ENCODE measurements around the gene GAPDHS. TPM values are rescaled to one million over a fixed set of nuclear protein-coding genes. Genes with fewer than 3 reads are reported as not detected.

The GAPDHS gene
- total RNA-seq, 1 experiment from 2014 or later = not detected

GRCh38 chr19:35511337-35511736 is 21.9 kb upstream of the GAPDHS start:
- no peak for TF ChIP-seq EZH2 (IDR thresholded peaks at IDR 0.05; ENCODE audit: low read length, unreplicated experiment)
- TF ChIP-seq EZH2phosphoT487 (IDR thresholded peaks at IDR 0.05; ENCODE audit: borderline replicate concordance, low read length) = no peak
- TF ChIP-seq CTCF (conservative IDR thresholded peaks at IDR 0.05; ENCODE audit: low read depth, low read length) = no peak
- Histone ChIP-seq H2AFZ (ENCODE audit: low read length) (no peak overlapping the region), H3K4me3 (ENCODE audit: low read length) (no peak overlapping the region), H3F3A (ENCODE audit: low read length, unreplicated experiment) (no peaks in the 10 kb centered on the region), H3K4me1 (ENCODE audit: insufficient read depth, low read length) (peaks cover 13% of the 10 kb centered on the region; the same call in 1 of the 2 replicates), H3K27me3 (ENCODE audit: low read length) (no peaks in the 10 kb centered on the region), H3K36me3 (ENCODE audit: low read depth, low read length) (no peaks in the 10 kb centered on the region), H3K4me2 (ENCODE audit: low read length) (no peak overlapping the region), H3K9ac (ENCODE audit: low read length) (no peak overlapping the region), H3K27ac (ENCODE audit: low read length) (no peak overlapping the region), H3K9me3 (ENCODE audit: low read length) (no peaks in the 10 kb centered on the region), H3K9me2 (replicated peaks; ENCODE audit: low read length) (no peaks in the 10 kb centered on the region), H3K79me2 (ENCODE audit: low read length) (peaks cover 25% of the 10 kb centered on the region), H4K20me1 (ENCODE audit: low read length) (no peaks in the 10 kb centered on the region)
- POLR2A ChIA-PET (ENCODE audit: unreplicated experiment) = no interaction called here
- BruUV-seq (replicated peaks) = no TSS peak
- no peak for ATAC-seq
- DNase-seq = no peak
- CTCF ChIA-PET = no interaction called here
- intact Hi-C loops (cut with micrococcal nuclease) = loop anchor here (5.0 kb wide), 1 partner anchor 131 kb away; the partner anchor contains the start of gene ETV2

DNA sequence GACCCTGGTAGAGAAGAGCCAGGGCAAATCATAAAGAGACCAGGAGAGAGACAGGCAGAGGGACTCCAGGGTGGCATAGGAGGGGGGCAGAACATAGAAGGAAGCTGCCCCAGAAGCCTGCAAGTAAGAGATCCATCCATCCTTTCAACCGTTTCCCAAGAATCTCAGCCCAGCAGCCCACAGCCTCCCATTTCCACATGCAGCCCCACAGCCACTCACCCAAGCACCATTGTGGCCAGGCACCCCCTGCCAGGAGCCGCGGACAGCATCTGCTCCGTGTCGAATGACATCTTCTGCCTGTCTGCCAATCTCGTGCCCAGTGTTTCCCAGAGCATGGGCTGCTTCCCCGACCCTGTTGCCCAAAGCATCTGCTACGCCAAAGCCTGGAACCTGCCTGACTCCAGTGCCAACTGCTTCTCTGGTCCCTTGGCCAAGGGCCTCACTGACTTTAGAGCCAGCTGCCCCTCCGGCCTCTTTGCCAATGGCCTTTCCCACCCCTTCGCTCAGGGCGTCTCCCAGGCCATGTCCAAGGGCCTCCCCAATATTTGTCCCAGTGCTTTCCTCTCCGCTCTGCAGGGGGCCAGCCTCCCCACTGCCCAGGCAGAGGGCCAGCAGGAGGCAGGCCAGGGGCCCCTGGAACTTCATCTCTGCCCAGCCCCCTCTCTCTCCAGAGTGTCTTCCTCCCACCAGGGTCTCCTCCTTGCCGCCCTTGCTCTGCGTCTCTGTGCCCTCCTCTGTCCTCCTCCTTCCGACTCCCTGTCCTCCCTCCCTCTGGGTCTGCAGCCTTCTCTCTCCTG is 20.2 kb upstream of the GAPDHS start:
- Histone ChIP-seq H3K36me3 (ENCODE audit: low read depth, low read length) (no peaks in the 10 kb centered on the region), H3K4me3 (ENCODE audit: low read length) (no peak overlapping the region), H4K20me1 (ENCODE audit: low read length) (no peaks in the 10 kb centered on the region), H3F3A (ENCODE audit: low read length, unreplicated experiment) (no peaks in the 10 kb centered on the region), H3K9me2 (replicated peaks; ENCODE audit: low read length) (no peaks in the 10 kb centered on the region), H3K9me3 (ENCODE audit: low read length) (no peaks in the 10 kb centered on the region), H3K9ac (ENCODE audit: low read length) (no peak overlapping the region), H3K4me2 (ENCODE audit: low read length) (no peak overlapping the region), H3K79me2 (ENCODE audit: low read length) (peaks cover 22% of the 10 kb centered on the region), H2AFZ (ENCODE audit: low read length) (no peak overlapping the region), H3K4me1 (ENCODE audit: insufficient read depth, low read length) (peaks cover 13% of the 10 kb centered on the region), H3K27ac (ENCODE audit: low read length) (no peak overlapping the region), H3K27me3 (ENCODE audit: low read length) (no peaks in the 10 kb centered on the region)
- POLR2A ChIA-PET (ENCODE audit: unreplicated experiment) = no interaction called here
- TF ChIP-seq CTCF (conservative IDR thresholded peaks at IDR 0.05; ENCODE audit: low read depth, low read length) (no peak), EZH2 (IDR thresholded peaks at IDR 0.05; ENCODE audit: low read length, unreplicated experiment) (no peak), EZH2phosphoT487 (IDR thresholded peaks at IDR 0.05; ENCODE audit: borderline replicate concordance, low read length) (no peak)
- intact Hi-C loops (cut with micrococcal nuclease) = loop anchor here (5.0 kb wide), 1 partner anchor 129 kb away; the partner anchor contains the start of gene ETV2
- CTCF ChIA-PET = no interaction called here
- BruUV-seq (replicated peaks) = no TSS peak
- no peak for ATAC-seq
- DNase-seq = no peak

Data from PC-3 (cell line).